ENCODE results near the gene MRPL11. TPM values are rescaled to one million over a fixed set of nuclear protein-coding genes. Genes with fewer than 3 reads are reported as not detected.

Gene MRPL11
- total and polyA plus RNA-seq, 2 of the 13 experiments (the other 11 are each of a cell fraction or from before 2014, with no cell fraction given), result 72.9 to 176 TPM

DNA sequence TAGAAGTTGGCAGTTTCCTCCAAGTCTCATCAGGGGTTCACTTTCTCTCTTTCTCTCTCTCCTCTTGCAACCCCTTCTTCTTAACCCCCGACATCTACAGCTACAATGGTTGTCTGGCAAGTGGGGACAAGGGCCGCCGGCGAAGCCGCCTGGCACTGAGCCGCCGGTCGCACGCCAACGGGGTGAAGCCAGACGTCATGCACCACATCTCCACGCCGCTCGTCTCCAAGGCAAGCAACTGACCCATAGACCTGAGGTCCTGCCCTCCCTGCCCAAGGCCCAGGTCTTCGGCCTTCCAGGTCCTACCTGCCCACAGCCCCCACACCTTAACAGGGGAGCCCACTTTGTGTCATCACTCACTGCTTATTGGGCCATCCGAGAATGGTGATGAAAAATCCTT is 32.5 kb upstream of the MRPL11 start:
- H3K9ac ChIP-seq (ENCODE audit: insufficient read depth, low read depth, low read length), result no peak overlapping the region
- intact Hi-C loops (cut with micrococcal nuclease; ENCODE audit: unreplicated experiment), result no loop called here
- no peaks in the 10 kb centered on the region for H3K9me3 ChIP-seq (ENCODE audit: low read length)
- POLR2A ChIA-PET, result interaction anchor here (1.0 kb wide), 1 partner anchor 9 kb away, joined by 5 read pairs; the partner anchor contains the start of gene DPP3
- no peak overlapping the region for H3K27ac ChIP-seq (ENCODE audit: extremely low read length, insufficient read depth, low read length)
- H3K27me3 ChIP-seq (ENCODE audit: control insufficient read depth in 1 of 2, insufficient read depth in 2 of 2, low read length in 2 of 2), result no peaks in the 10 kb centered on the region
- ATAC-seq (no peak), DNase-seq (ENCODE audit: low spot score) (no peak), FAIRE-seq (no peak)
- H2AFZ ChIP-seq (ENCODE audit: low read length), result no peak overlapping the region
- in situ Hi-C loops (cut with HindIII; ENCODE audit: extremely low pct_ligation_motif_present, low pct_unique_long_range_greater_than_20kb), result no loop called here
- H3K79me2 ChIP-seq (ENCODE audit: insufficient read depth, low read length), result no peaks in the 10 kb centered on the region
- no peak for TF ChIP-seq TEAD2 (CRISPR knock-in tag; IDR thresholded peaks at IDR 0.05)
- no peak for TF ChIP-seq SMC3 (IDR thresholded peaks at IDR 0.05; ENCODE audit: low read length)
- TF ChIP-seq ZNF598 (CRISPR knock-in tag; IDR thresholded peaks at IDR 0.05; ENCODE audit: borderline replicate concordance), result no peak
- no peak for TF ChIP-seq ELF1 (CRISPR knock-in tag; IDR thresholded peaks at IDR 0.05)
- no peak for TF ChIP-seq HNRNPK (IDR thresholded peaks at IDR 0.05; ENCODE audit: low read depth, low read length, poor library complexity, severe bottlenecking)
- no peak for TF ChIP-seq FOSL2 (CRISPR knock-in tag; IDR thresholded peaks at IDR 0.05)
- TF ChIP-seq SOX13 (IDR thresholded peaks at IDR 0.05), result no peak
- no peak for TF ChIP-seq SOX13 (CRISPR knock-in tag; conservative IDR thresholded peaks at IDR 0.05 in 1 of 2, IDR thresholded peaks at IDR 0.05 in 1 of 2)
- TF ChIP-seq ADNP (CRISPR knock-in tag; IDR thresholded peaks at IDR 0.05), result no peak
- no peak for TF ChIP-seq ZNF562 (CRISPR knock-in tag; IDR thresholded peaks at IDR 0.05; ENCODE audit: borderline replicate concordance)
- no peak for TF ChIP-seq TCF7L2 (IDR thresholded peaks at IDR 0.05; ENCODE audit: low read depth, low read length)
- TF ChIP-seq, protein P1, sequence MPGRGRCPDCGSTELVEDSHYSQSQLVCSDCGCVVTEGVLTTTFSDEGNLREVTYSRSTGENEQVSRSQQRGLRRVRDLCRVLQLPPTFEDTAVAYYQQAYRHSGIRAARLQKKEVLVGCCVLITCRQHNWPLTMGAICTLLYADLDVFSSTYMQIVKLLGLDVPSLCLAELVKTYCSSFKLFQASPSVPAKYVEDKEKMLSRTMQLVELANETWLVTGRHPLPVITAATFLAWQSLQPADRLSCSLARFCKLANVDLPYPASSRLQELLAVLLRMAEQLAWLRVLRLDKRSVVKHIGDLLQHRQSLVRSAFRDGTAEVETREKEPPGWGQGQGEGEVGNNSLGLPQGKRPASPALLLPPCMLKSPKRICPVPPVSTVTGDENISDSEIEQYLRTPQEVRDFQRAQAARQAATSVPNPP (CRISPR knock-in tag; IDR thresholded peaks at IDR 0.05), result no peak
- no peaks in the 10 kb centered on the region; the same call in 1 of the 2 replicates for H4K20me1 ChIP-seq (ENCODE audit: insufficient read depth, low read length)
- peaks cover 0 to 2% of the 10 kb centered on the region in 2 experiments; a peak in 3 of 5 replicates for H3K36me3 ChIP-seq (replicated peaks in 1 of 2; ENCODE audit: control insufficient read depth in 1 of 2, insufficient read depth in 2 of 2, low read length in 2 of 2)
- WGBS (ENCODE audit: low lambda C conversion rate), result 96% methylated on average over 16 of the region's 16 CpGs
- H3K4me2 ChIP-seq (ENCODE audit: low read depth, low read length), result no peak overlapping the region
- H3K4me3 ChIP-seq (replicated peaks in 1 of 3; ENCODE audit: insufficient read depth in 1 of 3, low read depth in 2 of 3, low read length in 3 of 3), result no peak overlapping the region
- H3K4me1 ChIP-seq (ENCODE audit: insufficient read depth, low read length), result peaks cover 12% of the 10 kb centered on the region
- no TSS peak for BruUV-seq (replicated peaks)
- CTCF ChIA-PET (ENCODE audit: low intra/inter-chr PET ratio, low total read pairs), result no interaction called here

Measured in HepG2 (cell line).